ENCODE data around the gene KIF20B. TPM values are rescaled to one million over a fixed set of nuclear protein-coding genes. Genes with fewer than 3 reads are reported as not detected.

The KIF20B gene
- total and polyA plus RNA-seq, 2 of the 13 experiments (the other 11 are each of a cell fraction or from before 2014, with no cell fraction given), result 3.5 to 38.6 TPM

DNA sequence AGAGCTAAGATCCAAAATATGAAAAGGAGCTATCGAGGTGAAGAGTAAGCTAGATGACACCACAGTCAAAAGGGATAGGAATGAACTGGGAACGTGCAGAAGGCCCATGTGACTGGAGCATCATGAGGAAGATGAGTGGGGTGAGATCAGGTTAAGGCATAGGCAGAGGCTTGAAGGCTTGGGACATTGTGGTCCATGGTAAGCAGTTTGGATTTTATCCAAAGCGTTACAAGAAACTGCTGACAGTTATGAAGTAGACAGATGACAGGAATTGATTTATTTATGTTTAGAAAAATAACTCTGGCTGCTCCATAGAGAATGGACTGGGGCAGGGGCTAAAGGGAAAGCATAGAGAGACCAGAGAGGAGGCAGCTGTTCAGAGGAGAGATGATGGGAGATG is 38.2 kb upstream of the KIF20B start:
- no peak overlapping the region for H3K27ac ChIP-seq (ENCODE audit: extremely low read length, insufficient read depth, low read length)
- H2AFZ ChIP-seq (ENCODE audit: low read length), result no peak overlapping the region
- no peaks in the 10 kb centered on the region for H3K9me3 ChIP-seq (ENCODE audit: low read length)
- intact Hi-C loops (cut with micrococcal nuclease; ENCODE audit: unreplicated experiment) (no loop called here), in situ Hi-C loops (cut with HindIII; ENCODE audit: extremely low pct_ligation_motif_present, low pct_unique_long_range_greater_than_20kb) (no loop called here)
- no peaks in the 10 kb centered on the region for H3K27me3 ChIP-seq (ENCODE audit: control insufficient read depth in 1 of 2, insufficient read depth in 2 of 2, low read length in 2 of 2)
- no peak overlapping the region for H3K4me3 ChIP-seq (replicated peaks in 1 of 3; ENCODE audit: insufficient read depth in 1 of 3, low read depth in 2 of 3, low read length in 3 of 3)
- WGBS (ENCODE audit: low lambda C conversion rate), result 69% methylated on average over 3 of the region's 3 CpGs
- H3K79me2 ChIP-seq (ENCODE audit: insufficient read depth, low read length), result no peaks in the 10 kb centered on the region
- BruUV-seq (replicated peaks), result no TSS peak
- no peak overlapping the region for H3K9ac ChIP-seq (ENCODE audit: insufficient read depth, low read depth, low read length)
- ATAC-seq, result no peak
- POLR2A ChIA-PET, result interaction anchor here (1.0 kb wide), 1 partner anchor 19 kb away, joined by 3 read pairs; no protein-coding TSS in a partner anchor
- no peak for FAIRE-seq
- H4K20me1 ChIP-seq (ENCODE audit: insufficient read depth, low read length), result no peaks in the 10 kb centered on the region
- H3K36me3 ChIP-seq (replicated peaks in 1 of 2; ENCODE audit: control insufficient read depth in 1 of 2, insufficient read depth in 2 of 2, low read length in 2 of 2), result no peaks in the 10 kb centered on the region
- peaks cover 4% of the 10 kb centered on the region for H3K4me1 ChIP-seq (ENCODE audit: insufficient read depth, low read length)
- H3K4me2 ChIP-seq (ENCODE audit: low read depth, low read length), result no peak overlapping the region
- DNase-seq (ENCODE audit: low spot score), result no peak
- CTCF ChIA-PET (ENCODE audit: low intra/inter-chr PET ratio, low total read pairs), result no interaction called here
- TF ChIP-seq POLR2AphosphoS5 (IDR thresholded peaks at IDR 0.05; ENCODE audit: low read depth, low read length) (no peak), ZNF556 (CRISPR knock-in tag; IDR thresholded peaks at IDR 0.05; ENCODE audit: borderline replicate concordance) (no peak), TMF1 (CRISPR knock-in tag; IDR thresholded peaks at IDR 0.05; ENCODE audit: low read depth) (no peak), SP1 (IDR thresholded peaks at IDR 0.05) (no peak), SP1 (CRISPR knock-in tag; IDR thresholded peaks at IDR 0.05) (no peak), ZNF30 (CRISPR knock-in tag; IDR thresholded peaks at IDR 0.05) (no peak), JARID2 (CRISPR knock-in tag; IDR thresholded peaks at IDR 0.05; ENCODE audit: insufficient replicate concordance) (no peak), SP140L (CRISPR knock-in tag; IDR thresholded peaks at IDR 0.05; ENCODE audit: borderline replicate concordance) (no peak)
- TF ChIP-seq, protein P1, sequence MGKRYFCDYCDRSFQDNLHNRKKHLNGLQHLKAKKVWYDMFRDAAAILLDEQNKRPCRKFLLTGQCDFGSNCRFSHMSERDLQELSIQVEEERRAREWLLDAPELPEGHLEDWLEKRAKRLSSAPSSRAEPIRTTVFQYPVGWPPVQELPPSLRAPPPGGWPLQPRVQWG (CRISPR knock-in tag; IDR thresholded peaks at IDR 0.05; ENCODE audit: borderline replicate concordance, low read depth), result no peak
- TF ChIP-seq, protein P2, sequence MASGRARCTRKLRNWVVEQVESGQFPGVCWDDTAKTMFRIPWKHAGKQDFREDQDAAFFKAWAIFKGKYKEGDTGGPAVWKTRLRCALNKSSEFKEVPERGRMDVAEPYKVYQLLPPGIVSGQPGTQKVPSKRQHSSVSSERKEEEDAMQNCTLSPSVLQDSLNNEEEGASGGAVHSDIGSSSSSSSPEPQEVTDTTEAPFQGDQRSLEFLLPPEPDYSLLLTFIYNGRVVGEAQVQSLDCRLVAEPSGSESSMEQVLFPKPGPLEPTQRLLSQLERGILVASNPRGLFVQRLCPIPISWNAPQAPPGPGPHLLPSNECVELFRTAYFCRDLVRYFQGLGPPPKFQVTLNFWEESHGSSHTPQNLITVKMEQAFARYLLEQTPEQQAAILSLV (CRISPR knock-in tag; IDR thresholded peaks at IDR 0.05; ENCODE audit: borderline replicate concordance), result no peak
- TF ChIP-seq, protein P3, sequence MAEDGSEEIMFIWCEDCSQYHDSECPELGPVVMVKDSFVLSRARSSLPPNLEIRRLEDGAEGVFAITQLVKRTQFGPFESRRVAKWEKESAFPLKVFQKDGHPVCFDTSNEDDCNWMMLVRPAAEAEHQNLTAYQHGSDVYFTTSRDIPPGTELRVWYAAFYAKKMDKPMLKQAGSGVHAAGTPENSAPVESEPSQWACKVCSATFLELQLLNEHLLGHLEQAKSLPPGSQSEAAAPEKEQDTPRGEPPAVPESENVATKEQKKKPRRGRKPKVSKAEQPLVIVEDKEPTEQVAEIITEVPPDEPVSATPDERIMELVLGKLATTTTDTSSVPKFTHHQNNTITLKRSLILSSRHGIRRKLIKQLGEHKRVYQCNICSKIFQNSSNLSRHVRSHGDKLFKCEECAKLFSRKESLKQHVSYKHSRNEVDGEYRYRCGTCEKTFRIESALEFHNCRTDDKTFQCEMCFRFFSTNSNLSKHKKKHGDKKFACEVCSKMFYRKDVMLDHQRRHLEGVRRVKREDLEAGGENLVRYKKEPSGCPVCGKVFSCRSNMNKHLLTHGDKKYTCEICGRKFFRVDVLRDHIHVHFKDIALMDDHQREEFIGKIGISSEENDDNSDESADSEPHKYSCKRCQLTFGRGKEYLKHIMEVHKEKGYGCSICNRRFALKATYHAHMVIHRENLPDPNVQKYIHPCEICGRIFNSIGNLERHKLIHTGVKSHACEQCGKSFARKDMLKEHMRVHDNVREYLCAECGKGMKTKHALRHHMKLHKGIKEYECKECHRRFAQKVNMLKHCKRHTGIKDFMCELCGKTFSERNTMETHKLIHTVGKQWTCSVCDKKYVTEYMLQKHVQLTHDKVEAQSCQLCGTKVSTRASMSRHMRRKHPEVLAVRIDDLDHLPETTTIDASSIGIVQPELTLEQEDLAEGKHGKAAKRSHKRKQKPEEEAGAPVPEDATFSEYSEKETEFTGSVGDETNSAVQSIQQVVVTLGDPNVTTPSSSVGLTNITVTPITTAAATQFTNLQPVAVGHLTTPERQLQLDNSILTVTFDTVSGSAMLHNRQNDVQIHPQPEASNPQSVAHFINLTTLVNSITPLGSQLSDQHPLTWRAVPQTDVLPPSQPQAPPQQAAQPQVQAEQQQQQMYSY (CRISPR knock-in tag; IDR thresholded peaks at IDR 0.05), result no peak
- TF ChIP-seq, protein P4, sequence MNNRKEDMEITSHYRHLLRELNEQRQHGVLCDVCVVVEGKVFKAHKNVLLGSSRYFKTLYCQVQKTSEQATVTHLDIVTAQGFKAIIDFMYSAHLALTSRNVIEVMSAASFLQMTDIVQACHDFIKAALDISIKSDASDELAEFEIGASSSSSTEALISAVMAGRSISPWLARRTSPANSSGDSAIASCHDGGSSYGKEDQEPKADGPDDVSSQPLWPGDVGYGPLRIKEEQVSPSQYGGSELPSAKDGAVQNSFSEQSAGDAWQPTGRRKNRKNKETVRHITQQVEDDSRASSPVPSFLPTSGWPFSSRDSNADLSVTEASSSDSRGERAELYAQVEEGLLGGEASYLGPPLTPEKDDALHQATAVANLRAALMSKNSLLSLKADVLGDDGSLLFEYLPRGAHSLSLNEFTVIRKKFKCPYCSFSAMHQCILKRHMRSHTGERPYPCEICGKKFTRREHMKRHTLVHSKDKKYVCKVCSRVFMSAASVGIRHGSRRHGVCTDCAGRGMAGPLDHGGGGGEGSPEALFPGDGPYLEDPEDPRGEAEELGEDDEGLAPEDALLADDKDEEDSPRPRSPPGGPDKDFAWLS (CRISPR knock-in tag; IDR thresholded peaks at IDR 0.05; ENCODE audit: borderline replicate concordance), result no peak
- TF ChIP-seq, protein P5, sequence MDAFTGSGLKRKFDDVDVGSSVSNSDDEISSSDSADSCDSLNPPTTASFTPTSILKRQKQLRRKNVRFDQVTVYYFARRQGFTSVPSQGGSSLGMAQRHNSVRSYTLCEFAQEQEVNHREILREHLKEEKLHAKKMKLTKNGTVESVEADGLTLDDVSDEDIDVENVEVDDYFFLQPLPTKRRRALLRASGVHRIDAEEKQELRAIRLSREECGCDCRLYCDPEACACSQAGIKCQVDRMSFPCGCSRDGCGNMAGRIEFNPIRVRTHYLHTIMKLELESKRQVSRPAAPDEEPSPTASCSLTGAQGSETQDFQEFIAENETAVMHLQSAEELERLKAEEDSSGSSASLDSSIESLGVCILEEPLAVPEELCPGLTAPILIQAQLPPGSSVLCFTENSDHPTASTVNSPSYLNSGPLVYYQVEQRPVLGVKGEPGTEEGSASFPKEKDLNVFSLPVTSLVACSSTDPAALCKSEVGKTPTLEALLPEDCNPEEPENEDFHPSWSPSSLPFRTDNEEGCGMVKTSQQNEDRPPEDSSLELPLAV (CRISPR knock-in tag; conservative IDR thresholded peaks at IDR 0.05; ENCODE audit: low read depth), result no peak
- TF ChIP-seq, protein P6, sequence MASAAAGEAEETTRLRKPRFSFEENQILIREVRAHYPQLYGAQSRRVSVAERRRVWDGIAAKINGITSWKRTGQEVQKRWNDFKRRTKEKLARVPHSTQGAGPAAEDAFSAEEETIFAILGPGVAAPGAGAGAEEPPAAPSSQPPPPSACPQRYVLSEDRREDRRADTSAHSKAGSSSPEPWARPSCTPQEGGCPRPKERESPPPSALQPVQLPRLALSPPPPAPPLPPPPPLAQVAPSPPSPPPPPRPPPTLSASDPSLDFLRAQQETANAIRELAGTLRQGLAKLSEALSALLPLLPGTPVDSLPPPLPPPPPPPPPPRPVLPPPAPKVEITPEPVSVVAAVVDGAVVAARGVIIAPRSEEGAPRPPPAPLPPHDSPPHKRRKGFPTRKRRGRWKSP (CRISPR knock-in tag; IDR thresholded peaks at IDR 0.05), result no peak
